Measurements from ENCODE around the gene DPH3. TPM values are rescaled to one million over a fixed set of nuclear protein-coding genes. Genes with fewer than 3 reads are reported as not detected.

The DPH3 gene
- polyA plus RNA-seq, 1 donor (not counting 4 experiments of a cell fraction or from before 2014, with no cell fraction given) = 36.7 TPM

DNA sequence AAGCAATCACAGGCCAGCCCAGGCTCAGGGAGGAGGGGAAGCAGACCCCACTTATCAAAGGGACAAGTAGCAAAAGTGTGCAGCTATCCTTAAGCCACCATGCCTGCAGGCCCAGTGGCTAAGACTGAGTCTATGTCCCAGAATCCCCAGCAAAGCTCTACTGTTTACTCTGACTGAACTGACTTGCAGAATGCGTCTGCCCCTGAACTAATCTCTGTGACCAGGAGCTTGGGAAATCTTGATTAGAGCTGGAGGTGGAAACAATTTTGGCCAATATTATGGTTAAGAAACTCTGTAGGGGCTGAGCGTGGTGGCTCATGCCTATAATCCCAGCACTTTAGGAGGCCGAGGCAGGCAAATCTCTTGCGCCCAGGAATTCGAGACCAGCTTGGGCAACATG, 22.6 kb downstream of the DPH3 start:
- no peaks in the 10 kb centered on the region for H3K9me3 ChIP-seq (ENCODE audit: control insufficient read depth, low read depth, low read length)
- H3K27ac ChIP-seq (ENCODE audit: control insufficient read depth, insufficient read depth, low read length) = no peak overlapping the region
- dilution Hi-C loops (cut with MboI; ENCODE audit: extremely low pct_ligation_motif_present, low sequenced_read_pairs) = no loop called here
- no peaks in the 10 kb centered on the region for H4K20me1 ChIP-seq (ENCODE audit: control insufficient read depth, extremely low read depth, insufficient read depth, low read length)
- FAIRE-seq (no peak), DNase-seq (ENCODE audit: low read depth, low spot score) (no peak)
- H3K9ac ChIP-seq (ENCODE audit: control insufficient read depth, extremely low read depth, insufficient read depth, low read length) = no peak overlapping the region
- H3K4me1 ChIP-seq (ENCODE audit: control insufficient read depth, extremely low read depth, insufficient read depth, low read length) = peaks cover 5% of the 10 kb centered on the region
- TF ChIP-seq CTCF (optimal IDR thresholded peaks at IDR 0.05 in 1 of 3, IDR thresholded peaks at IDR 0.05 in 1 of 3, conservative IDR thresholded peaks at IDR 0.05 in 1 of 3; ENCODE audit: extremely low read depth in 1 of 3, insufficient read depth in 2 of 3, low read length in 3 of 3) = no peak
- no peak for TF ChIP-seq EZH2 (IDR thresholded peaks at IDR 0.05; ENCODE audit: low read length)
- H3K4me2 ChIP-seq (ENCODE audit: control insufficient read depth, extremely low read depth, insufficient read depth, low read depth, low read length) = no peak overlapping the region
- no peaks in the 10 kb centered on the region for H3K27me3 ChIP-seq (ENCODE audit: control insufficient read depth, extremely low read depth, insufficient read depth, low read length)
- H2AFZ ChIP-seq (ENCODE audit: control insufficient read depth, low read length) = no peak overlapping the region
- no peaks in the 10 kb centered on the region for H3K9me1 ChIP-seq (ENCODE audit: control insufficient read depth, extremely low read depth, insufficient read depth, low read length)
- H3K4me3 ChIP-seq (ENCODE audit: control insufficient read depth in 2 of 3, extremely low read depth in 1 of 3, insufficient read depth in 2 of 3, low read depth in 1 of 3, low read length in 3 of 3) = no peak overlapping the region
- H3K36me3 ChIP-seq (ENCODE audit: control insufficient read depth in 2 of 2, extremely low read depth in 1 of 2, insufficient read depth in 2 of 2, low read length in 2 of 2) = no peaks in the 10 kb centered on the region
- H3K79me2 ChIP-seq (ENCODE audit: control insufficient read depth, insufficient read depth, low read length) = no peaks in the 10 kb centered on the region

DNA sequence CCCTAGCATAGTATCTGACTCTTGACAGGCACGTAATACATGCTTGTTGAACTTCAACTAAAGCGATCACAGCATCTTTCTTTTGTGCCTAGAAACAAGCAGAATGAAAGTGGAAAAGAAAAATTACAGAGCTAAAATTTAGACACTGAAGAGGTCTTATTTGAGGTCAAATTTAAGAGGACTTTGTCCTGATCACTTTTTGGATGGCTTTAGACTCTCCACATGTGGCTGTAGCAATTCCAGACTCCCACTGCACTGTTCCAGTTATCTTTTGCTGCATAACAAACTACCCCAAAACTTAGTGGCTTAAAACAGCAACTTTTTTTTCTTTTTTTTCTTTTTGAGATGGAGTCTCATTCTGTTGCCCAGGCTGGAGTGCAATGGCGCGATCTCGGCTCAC, 23.5 kb downstream of the DPH3 start:
- H3K9ac ChIP-seq (ENCODE audit: control insufficient read depth, extremely low read depth, insufficient read depth, low read length) = no peak overlapping the region
- no peak for TF ChIP-seq CTCF (optimal IDR thresholded peaks at IDR 0.05 in 1 of 3, IDR thresholded peaks at IDR 0.05 in 1 of 3, conservative IDR thresholded peaks at IDR 0.05 in 1 of 3; ENCODE audit: extremely low read depth in 1 of 3, insufficient read depth in 2 of 3, low read length in 3 of 3)
- TF ChIP-seq EZH2 (IDR thresholded peaks at IDR 0.05; ENCODE audit: low read length) = no peak
- H3K4me1 ChIP-seq (ENCODE audit: control insufficient read depth, extremely low read depth, insufficient read depth, low read length) = peaks cover 5% of the 10 kb centered on the region
- no peak overlapping the region for H3K4me3 ChIP-seq (ENCODE audit: control insufficient read depth in 2 of 3, extremely low read depth in 1 of 3, insufficient read depth in 2 of 3, low read depth in 1 of 3, low read length in 3 of 3)
- DNase-seq (ENCODE audit: low read depth, low spot score) (no peak), FAIRE-seq (no peak)
- no peaks in the 10 kb centered on the region for H3K27me3 ChIP-seq (ENCODE audit: control insufficient read depth, extremely low read depth, insufficient read depth, low read length)
- no peaks in the 10 kb centered on the region for H3K79me2 ChIP-seq (ENCODE audit: control insufficient read depth, insufficient read depth, low read length)
- no peaks in the 10 kb centered on the region for H4K20me1 ChIP-seq (ENCODE audit: control insufficient read depth, extremely low read depth, insufficient read depth, low read length)
- dilution Hi-C loops (cut with MboI; ENCODE audit: extremely low pct_ligation_motif_present, low sequenced_read_pairs) = no loop called here
- no peaks in the 10 kb centered on the region for H3K36me3 ChIP-seq (ENCODE audit: control insufficient read depth in 2 of 2, extremely low read depth in 1 of 2, insufficient read depth in 2 of 2, low read length in 2 of 2)
- no peak overlapping the region for H3K4me2 ChIP-seq (ENCODE audit: control insufficient read depth, extremely low read depth, insufficient read depth, low read depth, low read length)
- no peak overlapping the region for H2AFZ ChIP-seq (ENCODE audit: control insufficient read depth, low read length)
- H3K9me1 ChIP-seq (ENCODE audit: control insufficient read depth, extremely low read depth, insufficient read depth, low read length) = no peaks in the 10 kb centered on the region
- H3K27ac ChIP-seq (ENCODE audit: control insufficient read depth, insufficient read depth, low read length) = no peak overlapping the region
- no peaks in the 10 kb centered on the region for H3K9me3 ChIP-seq (ENCODE audit: control insufficient read depth, low read depth, low read length)
